ENCODE data around the gene KDM8. TPM values are rescaled to one million over a fixed set of nuclear protein-coding genes. Genes with fewer than 3 reads are reported as not detected.

Gene KDM8
- total RNA-seq, 1 donor from 2014 or later = 9.9 TPM

- DNase-seq (ENCODE audit: low read depth) = no peak
- Histone ChIP-seq H3K36me3 (ENCODE audit: control insufficient read depth, insufficient read depth, low read length) (no peaks in the 10 kb centered on the region), H3K4me3 (ENCODE audit: low read depth, low read length) (no peak overlapping the region), H3K27me3 (ENCODE audit: control insufficient read depth, insufficient read depth, low read length) (no peaks in the 10 kb centered on the region)
- TF ChIP-seq CTCF (IDR thresholded peaks at IDR 0.05; ENCODE audit: insufficient read depth, low read length, poor library complexity, severe bottlenecking) = no peak
Observed at GRCh38 chr16:27251541-27252205, 48.3 kb downstream of the KDM8 start.

GRCh38 chr16:27252206-27252585 lies 48.9 kb downstream of the KDM8 start:
- no peaks in the 10 kb centered on the region for H3K36me3 ChIP-seq (ENCODE audit: control insufficient read depth, insufficient read depth, low read length)
- no peak for DNase-seq (ENCODE audit: low read depth)
- TF ChIP-seq CTCF (IDR thresholded peaks at IDR 0.05; ENCODE audit: insufficient read depth, low read length, poor library complexity, severe bottlenecking) = no peak
- no peaks in the 10 kb centered on the region for H3K27me3 ChIP-seq (ENCODE audit: control insufficient read depth, insufficient read depth, low read length)
- H3K4me3 ChIP-seq (ENCODE audit: low read depth, low read length) = no peak overlapping the region

- DNase-seq (ENCODE audit: low read depth) = peak; percentile 73
- TF ChIP-seq CTCF (IDR thresholded peaks at IDR 0.05; ENCODE audit: insufficient read depth, low read length, poor library complexity, severe bottlenecking) = no peak
Observed at GRCh38 chr16:27253526-27253930, 50.2 kb downstream of the KDM8 start.

GRCh38 chr16:27254262-27254811 lies 51.0 kb downstream of the KDM8 start:
- no peak for DNase-seq (ENCODE audit: low read depth)
- TF ChIP-seq CTCF (IDR thresholded peaks at IDR 0.05; ENCODE audit: insufficient read depth, low read length, poor library complexity, severe bottlenecking) = no peak
- H3K4me3 ChIP-seq (ENCODE audit: low read depth, low read length) = no peak overlapping the region
- no peaks in the 10 kb centered on the region for H3K36me3 ChIP-seq (ENCODE audit: control insufficient read depth, insufficient read depth, low read length)
- H3K27me3 ChIP-seq (ENCODE audit: control insufficient read depth, insufficient read depth, low read length) = no peaks in the 10 kb centered on the region

More at GRCh38 chr16:27253526-27253930, 50.2 kb downstream of the KDM8 start:
- Histone ChIP-seq H3K4me3 (ENCODE audit: low read depth, low read length) (no peak overlapping the region), H3K27me3 (ENCODE audit: control insufficient read depth, insufficient read depth, low read length) (no peaks in the 10 kb centered on the region), H3K36me3 (ENCODE audit: control insufficient read depth, insufficient read depth, low read length) (no peaks in the 10 kb centered on the region)

GRCh38 chr16:27256861-27257260 lies 53.5 kb downstream of the KDM8 start:
- DNase-seq (ENCODE audit: low read depth) = no peak
- Histone ChIP-seq H3K27me3 (ENCODE audit: control insufficient read depth, insufficient read depth, low read length) (no peaks in the 10 kb centered on the region), H3K4me3 (ENCODE audit: low read depth, low read length) (no peak overlapping the region), H3K36me3 (ENCODE audit: control insufficient read depth, insufficient read depth, low read length) (no peaks in the 10 kb centered on the region)
- TF ChIP-seq CTCF (IDR thresholded peaks at IDR 0.05; ENCODE audit: insufficient read depth, low read length, poor library complexity, severe bottlenecking) = no peak

- no peak overlapping the region for H3K4me3 ChIP-seq (ENCODE audit: low read depth, low read length)
- no peak for TF ChIP-seq CTCF (IDR thresholded peaks at IDR 0.05; ENCODE audit: insufficient read depth, low read length, poor library complexity, severe bottlenecking)
- H3K36me3 ChIP-seq (ENCODE audit: control insufficient read depth, insufficient read depth, low read length) = no peaks in the 10 kb centered on the region
- no peaks in the 10 kb centered on the region for H3K27me3 ChIP-seq (ENCODE audit: control insufficient read depth, insufficient read depth, low read length)
- no peak for DNase-seq (ENCODE audit: low read depth)
Observed at GRCh38 chr16:27257271-27257670, 53.9 kb downstream of the KDM8 start.
